Measurements from ENCODE around the gene MYL11.
A peak's percentile ranks its signal among the peaks of the same experiment; 100 is the strongest.

MYL11 gene

GRCh38 chr16:30397776-30398660 is 23.4 kb downstream of the MYL11 start:
- no peak for TF ChIP-seq MYC (IDR thresholded peaks at IDR 0.05; ENCODE audit: low read depth, low read length)
- TF ChIP-seq MAX (IDR thresholded peaks at IDR 0.05; ENCODE audit: low read depth, low read length): no peak
- TF ChIP-seq CTCF (IDR thresholded peaks at IDR 0.05; ENCODE audit: low read depth, low read length): no peak
- TF ChIP-seq POLR2A (IDR thresholded peaks at IDR 0.05; ENCODE audit: extremely low read depth, insufficient read length): no peak

GRCh38 chr16:30398661-30399434 is 24.2 kb downstream of the MYL11 start:
- no peak for DNase-seq (ENCODE audit: low read depth)
- TF ChIP-seq CTCF (IDR thresholded peaks at IDR 0.05; ENCODE audit: low read depth, low read length): no peak
- TF ChIP-seq MAX (IDR thresholded peaks at IDR 0.05; ENCODE audit: low read depth, low read length): no peak
- TF ChIP-seq POLR2A (IDR thresholded peaks at IDR 0.05; ENCODE audit: extremely low read depth, insufficient read length): no peak
- TF ChIP-seq MYC (IDR thresholded peaks at IDR 0.05; ENCODE audit: low read depth, low read length): no peak
- H3K4me3 ChIP-seq (ENCODE audit: low read depth, low read length): no peak overlapping the region

More at GRCh38 chr16:30397776-30398660, 23.4 kb downstream of the MYL11 start:
- H3K4me3 ChIP-seq (ENCODE audit: low read depth, low read length): no peak overlapping the region
- DNase-seq (ENCODE audit: low read depth): no peak

- no peak for DNase-seq (ENCODE audit: low read depth)
- peak overlapping the region; percentile 62 for H3K4me3 ChIP-seq (ENCODE audit: low read depth, low read length)
- TF ChIP-seq CTCF (IDR thresholded peaks at IDR 0.05; ENCODE audit: low read depth, low read length) (no peak), MYC (IDR thresholded peaks at IDR 0.05; ENCODE audit: low read depth, low read length) (no peak), POLR2A (IDR thresholded peaks at IDR 0.05; ENCODE audit: extremely low read depth, insufficient read length) (no peak), MAX (IDR thresholded peaks at IDR 0.05; ENCODE audit: low read depth, low read length) (no peak)
Measured at GRCh38 chr16:30399435-30400186, 25.0 kb downstream of the MYL11 start.

- DNase-seq (ENCODE audit: low read depth): no peak
- no peak for TF ChIP-seq POLR2A (IDR thresholded peaks at IDR 0.05; ENCODE audit: extremely low read depth, insufficient read length)
- TF ChIP-seq CTCF (IDR thresholded peaks at IDR 0.05; ENCODE audit: low read depth, low read length): no peak
- no peak for TF ChIP-seq MYC (IDR thresholded peaks at IDR 0.05; ENCODE audit: low read depth, low read length)
- no peak for TF ChIP-seq MAX (IDR thresholded peaks at IDR 0.05; ENCODE audit: low read depth, low read length)
- no peak overlapping the region for H3K4me3 ChIP-seq (ENCODE audit: low read depth, low read length)
Measured at GRCh38 chr16:30401768-30402425, 27.3 kb downstream of the MYL11 start.

GRCh38 chr16:30406795-30407101 is 32.1 kb downstream of the MYL11 start:
- peak overlapping the region; percentile 47 for H3K4me3 ChIP-seq (ENCODE audit: low read depth, low read length)
- no peak for DNase-seq (ENCODE audit: low read depth)
- TF ChIP-seq CTCF (IDR thresholded peaks at IDR 0.05; ENCODE audit: low read depth, low read length): no peak

Measured in NB4 (cell line).